Activated naive CD4-positive, alpha-beta T cell treated with anti-CD3 and anti-CD28 coated beads for 36 hours (primary cell): ENCODE data around the gene MARK2. TPM values are rescaled to one million over a fixed set of nuclear protein-coding genes. Genes with fewer than 3 reads are reported as not detected.
A peak's percentile ranks its signal among the peaks of the same experiment; 100 is the strongest.
"Not testable (repeated sequence)": the region's sequence is repeated elsewhere in the genome, so short reads cannot be mapped to it uniquely, and the experiment has no call there.

Source experiments
- CTCF ChIA-PET: fragments of 350-600 bp; sonication (Branson Sonifier 250); formaldehyde crosslinking; loops from one replicate; lab custom pipeline; 2021; ENCODE audit warnings: antibody characterized with exemption; lab: Charles Lee
- DNase-seq: peaks from one replicate; pipeline ENCODE4 v3.0.0-alpha.2; 2020
- H3K27ac Mint-ChIP-seq: one replicate; pipeline ENCODE4 v1.8.0; 2021; ENCODE audit warnings: mild to moderate bottlenecking, mixed read lengths
- H3K27me3 Mint-ChIP-seq: one replicate; pipeline ENCODE4 v1.8.0; 2021; ENCODE audit warnings: low read depth, mixed read lengths
- H3K36me3 Mint-ChIP-seq: one replicate; pipeline ENCODE4 v1.8.0; 2021; ENCODE audit warnings: low read depth, mixed read lengths
- H3K4me1 Mint-ChIP-seq: one replicate; pipeline ENCODE4 v1.8.0; 2021; ENCODE audit warnings: low read depth, mixed read lengths
- H3K4me3 Mint-ChIP-seq: one replicate; pipeline ENCODE4 v1.8.0; 2021; ENCODE audit warnings: mild to moderate bottlenecking, moderate library complexity, mixed read lengths
- H3K9me3 Mint-ChIP-seq: one replicate; pipeline ENCODE4 v1.8.0; 2021; ENCODE audit warnings: mixed read lengths
- intact Hi-C: fragments of 100-400 bp; cut with micrococcal nuclease; formaldehyde crosslinking; loops from one replicate; pipeline ENCODE4 v1.15.1; 2023
- total RNA-seq, 2 experiments: library from RNA; stranded (reverse); gene quantifications; one replicate each; pipeline ENCODE4 v1.2.3, GENCODE V29; 2021

The MARK2 gene
- total RNA-seq, result 10 to 100 TPM; 15.8 to 17.6 TPM

- intact Hi-C loops, result loop anchor here (1.0 to 2.0 kb wide), 8 partner anchors 12 to 466 kb away; partner anchors contain the start of genes COX8A, ESRRA, FKBP2 and STIP1
- Mint-ChIP-seq H3K9me3 (no peaks in the 10 kb centered on the region), H3K4me3 (peak within 1 kb of the TSS; percentile 97), H3K27me3 (no peaks in the 10 kb centered on the region), H3K27ac (peak within 1 kb of the TSS; percentile 65), H3K36me3 (peaks cover 8% of the 10 kb centered on the region), H3K4me1 (peaks cover 48% of the 10 kb centered on the region)
- CTCF ChIA-PET, result interaction anchor here (0.6 to 5.3 kb wide), 17 partner anchors 9 to 149 kb away, joined by 3 to 82 read pairs (median 8); partner anchors contain the start of gene RCOR2
- peak; percentile 100 for DNase-seq
Observed at GRCh38 chr11:63838678-63839507, at the start of gene MARK2. Gene MARK2 (plus strand): TSS chr11:63839110. CDS start chr11:63839507, 397 bp downstream.

- DNase-seq, result no peak
- Mint-ChIP-seq H3K4me1 (no peaks in the 10 kb centered on the region), H3K36me3 (peaks cover 2% of the 10 kb centered on the region), H3K27ac (no peak overlapping the region), H3K4me3 (no peak overlapping the region), H3K27me3 (peaks cover 4% of the 10 kb centered on the region), H3K9me3 (peaks cover 15% of the 10 kb centered on the region)
- intact Hi-C loops, result no loop called here
- CTCF ChIA-PET, result no interaction called here
Observed at GRCh38 chr11:63791495-63792167, 47.3 kb upstream of the MARK2 start.

GRCh38 chr11:63793161-63793560, 45.7 kb upstream of the MARK2 start:
- peaks cover 5% of the 10 kb centered on the region for H3K27me3 Mint-ChIP-seq
- H3K4me1 Mint-ChIP-seq, result no peaks in the 10 kb centered on the region
- peaks cover 2% of the 10 kb centered on the region for H3K36me3 Mint-ChIP-seq
- intact Hi-C loops, result no loop called here
- CTCF ChIA-PET, result no interaction called here
- no peak overlapping the region for H3K27ac Mint-ChIP-seq
- H3K4me3 Mint-ChIP-seq, result no peak overlapping the region
- H3K9me3 Mint-ChIP-seq, result peaks cover 15% of the 10 kb centered on the region
- no peak for DNase-seq

- intact Hi-C loops, result no loop called here
- Mint-ChIP-seq H3K27ac (peak overlapping the region; percentile 41), H3K4me3 (no peak overlapping the region), H3K36me3 (peaks cover 2% of the 10 kb centered on the region), H3K27me3 (peaks cover 7% of the 10 kb centered on the region), H3K4me1 (no peaks in the 10 kb centered on the region), H3K9me3 (peaks cover 15% of the 10 kb centered on the region)
- CTCF ChIA-PET, result no interaction called here
- no peak for DNase-seq
Observed at GRCh38 chr11:63795066-63795465, 43.8 kb upstream of the MARK2 start.

- intact Hi-C loops, result no loop called here
- Mint-ChIP-seq H3K4me1 (no peaks in the 10 kb centered on the region), H3K27ac (no peak overlapping the region), H3K27me3 (peaks cover 4% of the 10 kb centered on the region), H3K9me3 (no peaks in the 10 kb centered on the region), H3K4me3 (no peak overlapping the region), H3K36me3 (no peaks in the 10 kb centered on the region)
- DNase-seq, result no peak
- CTCF ChIA-PET, result no interaction called here
Observed at GRCh38 chr11:63800921-63801320, 38.0 kb upstream of the MARK2 start.

- intact Hi-C loops, result no loop called here
- Mint-ChIP-seq H3K36me3 (no peaks in the 10 kb centered on the region), H3K9me3 (no peaks in the 10 kb centered on the region), H3K27ac (no peak overlapping the region), H3K27me3 (peaks cover 4% of the 10 kb centered on the region), H3K4me1 (no peaks in the 10 kb centered on the region), H3K4me3 (no peak overlapping the region)
- no peak for DNase-seq
- CTCF ChIA-PET, result interaction anchor here (0.6 kb wide), 1 partner anchor 35 kb away, joined by 3 read pairs; no protein-coding TSS in a partner anchor
Observed at GRCh38 chr11:63802637-63803414, 36.1 kb upstream of the MARK2 start.

- no peak overlapping the region for H3K4me3 Mint-ChIP-seq
- CTCF ChIA-PET, result no interaction called here
- H3K4me1 Mint-ChIP-seq, result no peaks in the 10 kb centered on the region
- intact Hi-C loops, result no loop called here
- H3K27me3 Mint-ChIP-seq, result no peaks in the 10 kb centered on the region
- no peak overlapping the region for H3K27ac Mint-ChIP-seq
- no peak for DNase-seq
- H3K36me3 Mint-ChIP-seq, result no peaks in the 10 kb centered on the region
- no peaks in the 10 kb centered on the region for H3K9me3 Mint-ChIP-seq
Observed at GRCh38 chr11:63804259-63804658, 34.7 kb upstream of the MARK2 start.

GRCh38 chr11:63805844-63806415, 33.0 kb upstream of the MARK2 start:
- Mint-ChIP-seq H3K4me3 (no peak overlapping the region), H3K9me3 (no peaks in the 10 kb centered on the region), H3K27ac (no peak overlapping the region), H3K36me3 (no peaks in the 10 kb centered on the region), H3K27me3 (no peaks in the 10 kb centered on the region), H3K4me1 (no peaks in the 10 kb centered on the region)
- CTCF ChIA-PET, result interaction anchor here (0.5 kb wide), 1 partner anchor 168 kb away, joined by 3 read pairs; no protein-coding TSS in a partner anchor
- intact Hi-C loops, result no loop called here
- no peak for DNase-seq

GRCh38 chr11:63810383-63810782, 28.5 kb upstream of the MARK2 start:
- H3K27ac Mint-ChIP-seq, CTCF ChIA-PET, H3K27me3 Mint-ChIP-seq, intact Hi-C loops, H3K9me3 Mint-ChIP-seq, DNase-seq, H3K36me3 Mint-ChIP-seq, H3K4me3 Mint-ChIP-seq: not testable (repeated sequence)
- peaks cover 17% of the 10 kb centered on the region for H3K4me1 Mint-ChIP-seq

- Mint-ChIP-seq H3K9me3 (no peaks in the 10 kb centered on the region), H3K4me1 (peaks cover 18% of the 10 kb centered on the region), H3K27ac (no peak overlapping the region), H3K4me3 (no peak overlapping the region), H3K36me3 (no peaks in the 10 kb centered on the region), H3K27me3 (peaks cover 3% of the 10 kb centered on the region)
- intact Hi-C loops, result no loop called here
- DNase-seq, result no peak
- CTCF ChIA-PET, result interaction anchor here (1.0 kb wide), 1 partner anchor 14 kb away, joined by 3 read pairs; no protein-coding TSS in a partner anchor
Observed at GRCh38 chr11:63811522-63811921, 27.4 kb upstream of the MARK2 start.

- CTCF ChIA-PET, result interaction anchor here (0.6 kb wide), 1 partner anchor 11 kb away, joined by 3 read pairs; no protein-coding TSS in a partner anchor
- H3K27me3 Mint-ChIP-seq, result peaks cover 3% of the 10 kb centered on the region
- peak; percentile 66 for DNase-seq
- H3K4me3 Mint-ChIP-seq, result peak within 1 kb of the TSS; percentile 74
- H3K36me3 Mint-ChIP-seq, result peaks cover 3% of the 10 kb centered on the region
- peaks cover 18% of the 10 kb centered on the region for H3K4me1 Mint-ChIP-seq
- H3K9me3 Mint-ChIP-seq, result no peaks in the 10 kb centered on the region
- intact Hi-C loops, result no loop called here
- no peak within 1 kb of the TSS for H3K27ac Mint-ChIP-seq
Observed at GRCh38 chr11:63813035-63813562, 25.8 kb upstream of the MARK2 start, which contains the start of gene SPINDOC. Gene SPINDOC (plus strand): TSS chr11:63813456. CDS start chr11:63813687, 231 bp downstream.
